ENCODE measurements around the gene MAP3K21. TPM values are rescaled to one million over a fixed set of nuclear protein-coding genes. Genes with fewer than 3 reads are reported as not detected.

The MAP3K21 gene
- total RNA-seq, result 10 to 100 TPM in 4 of 6 donors, 1 to 10 TPM in 2; 6.0 to 22.0 (median 12.9) TPM

DNA sequence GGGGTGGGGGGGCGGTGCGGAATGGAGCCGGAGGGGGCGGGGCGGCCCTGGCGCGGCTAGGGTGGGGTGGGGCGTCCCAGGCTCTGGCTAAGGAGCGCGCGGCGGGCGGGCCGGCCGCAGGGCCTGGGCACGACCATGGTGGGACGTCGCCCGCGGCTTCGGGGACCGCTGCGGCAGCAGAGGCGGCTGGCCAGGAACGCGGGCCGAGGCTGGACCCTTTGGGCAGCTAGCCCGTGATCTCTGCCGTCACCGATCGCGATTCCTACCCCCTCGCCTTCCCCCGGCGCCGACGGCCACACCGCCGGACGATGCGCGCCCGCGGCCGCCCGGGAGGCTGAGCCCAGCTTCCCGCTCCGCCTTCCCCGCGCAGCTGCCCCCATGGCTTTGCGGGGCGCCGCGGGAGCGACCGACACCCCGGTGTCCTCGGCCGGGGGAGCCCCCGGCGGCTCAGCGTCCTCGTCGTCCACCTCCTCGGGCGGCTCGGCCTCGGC, at the start of gene MAP3K21:
TSS of gene MAP3K21 (plus strand) at position 74 of the 491 bp plus-strand sequence. CDS start at position 379, 305 bp downstream.
- ATAC-seq (ENCODE audit: low FRiP score in 2 of 2) (peak in 1 of 2 donors; percentile 86), DNase-seq (peak in 1 of 2 donors; percentile 91)
- WGBS, 2 donors, result 0 to 4% methylated on average over 7 to 11 of the region's 68 CpGs
- H3K9me3 ChIP-seq, result no peaks in the 10 kb centered on the region
- H3K27ac ChIP-seq, result peak within 1 kb of the TSS; percentile 62 to 89 (median 82)
- peak within 1 kb of the TSS; percentile 62 to 80 (median 66) for H3K4me3 ChIP-seq
- no peaks in the 10 kb centered on the region for H3K36me3 ChIP-seq
- H3K27me3 ChIP-seq, result peaks cover 0 to 14% (median 0%) of the 10 kb centered on the region in 4 donors
- peaks cover 5 to 27% (median 19%) of the 10 kb centered on the region in 4 donors for H3K4me1 ChIP-seq
- TF ChIP-seq EP300 (IDR thresholded peaks at IDR 0.05) (no peak), POLR2A (IDR thresholded peaks at IDR 0.05) (peak in 3 of 4 donors; percentile 54 to 79 (median 66)), POLR2AphosphoS5 (IDR thresholded peaks at IDR 0.05) (peak in 1 of 2 donors; percentile 53)

DNA sequence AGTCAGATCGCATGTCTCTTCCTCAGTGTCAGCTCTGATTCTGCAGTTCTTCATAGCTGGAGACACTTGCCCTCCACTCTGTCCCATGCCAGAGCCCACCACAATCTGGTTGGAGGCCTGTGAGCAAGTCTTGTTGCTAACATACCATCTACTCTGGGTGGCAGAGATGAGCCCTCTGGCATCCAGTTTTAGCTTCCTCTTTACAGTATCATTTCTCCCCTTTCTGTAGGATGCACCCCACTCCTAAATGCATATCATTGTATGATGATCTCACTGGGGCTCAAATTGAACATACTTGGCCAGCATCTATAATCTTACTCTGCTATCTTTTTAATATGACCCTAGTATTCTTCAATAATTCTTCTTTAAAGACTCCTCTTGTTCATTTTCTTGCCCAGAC, 48.9 kb upstream of the MAP3K21 start:
- Histone ChIP-seq H3K27ac (no peak overlapping the region), H3K36me3 (no peaks in the 10 kb centered on the region), H3K27me3 (no peaks in the 10 kb centered on the region), H3K4me3 (no peak overlapping the region), H3K4me1 (no peaks in the 10 kb centered on the region), H3K9me3 (no peaks in the 10 kb centered on the region)
- ATAC-seq (ENCODE audit: low FRiP score in 2 of 2) (peak in 1 of 2 donors; percentile 15), DNase-seq (no peak)
- TF ChIP-seq, protein P1, sequence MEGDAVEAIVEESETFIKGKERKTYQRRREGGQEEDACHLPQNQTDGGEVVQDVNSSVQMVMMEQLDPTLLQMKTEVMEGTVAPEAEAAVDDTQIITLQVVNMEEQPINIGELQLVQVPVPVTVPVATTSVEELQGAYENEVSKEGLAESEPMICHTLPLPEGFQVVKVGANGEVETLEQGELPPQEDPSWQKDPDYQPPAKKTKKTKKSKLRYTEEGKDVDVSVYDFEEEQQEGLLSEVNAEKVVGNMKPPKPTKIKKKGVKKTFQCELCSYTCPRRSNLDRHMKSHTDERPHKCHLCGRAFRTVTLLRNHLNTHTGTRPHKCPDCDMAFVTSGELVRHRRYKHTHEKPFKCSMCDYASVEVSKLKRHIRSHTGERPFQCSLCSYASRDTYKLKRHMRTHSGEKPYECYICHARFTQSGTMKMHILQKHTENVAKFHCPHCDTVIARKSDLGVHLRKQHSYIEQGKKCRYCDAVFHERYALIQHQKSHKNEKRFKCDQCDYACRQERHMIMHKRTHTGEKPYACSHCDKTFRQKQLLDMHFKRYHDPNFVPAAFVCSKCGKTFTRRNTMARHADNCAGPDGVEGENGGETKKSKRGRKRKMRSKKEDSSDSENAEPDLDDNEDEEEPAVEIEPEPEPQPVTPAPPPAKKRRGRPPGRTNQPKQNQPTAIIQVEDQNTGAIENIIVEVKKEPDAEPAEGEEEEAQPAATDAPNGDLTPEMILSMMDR (IDR thresholded peaks at IDR 0.05), result no peak
- TF ChIP-seq EP300 (IDR thresholded peaks at IDR 0.05) (no peak), POLR2AphosphoS5 (IDR thresholded peaks at IDR 0.05) (no peak), POLR2A (IDR thresholded peaks at IDR 0.05) (no peak)
- 91% methylated on average over 1 of the region's 1 CpG; no CpG with 5 or more reads in 1 of the 2 donors for WGBS, 2 donors

DNA sequence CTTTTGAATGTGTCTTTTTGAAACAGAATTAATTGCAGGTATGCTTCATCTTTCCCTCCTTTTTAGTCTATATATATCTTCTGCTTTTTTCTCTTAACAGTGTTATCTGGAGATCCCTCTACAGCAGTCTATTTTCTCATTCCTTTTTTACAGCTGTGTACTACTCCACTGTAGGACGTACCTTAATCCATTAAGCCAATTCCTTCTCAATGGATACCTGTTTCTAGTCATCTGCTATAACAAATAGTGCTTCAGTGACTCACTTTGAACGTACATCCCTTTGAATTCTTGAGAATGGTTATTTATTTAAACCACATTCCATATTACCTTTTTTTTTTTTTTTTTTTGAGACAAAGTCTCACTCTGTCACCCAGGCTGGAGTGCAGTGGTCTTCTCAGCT, 47.6 kb upstream of the MAP3K21 start:
- no peak for ATAC-seq (ENCODE audit: low FRiP score in 2 of 2)
- TF ChIP-seq POLR2AphosphoS5 (IDR thresholded peaks at IDR 0.05), result no peak
- TF ChIP-seq, protein P1 (IDR thresholded peaks at IDR 0.05), result no peak
- no peak for TF ChIP-seq EP300 (IDR thresholded peaks at IDR 0.05)
- no peak for TF ChIP-seq POLR2A (IDR thresholded peaks at IDR 0.05)
- WGBS, 2 donors, result 87 to 90% methylated on average over 2 of the region's 2 CpGs

DNA sequence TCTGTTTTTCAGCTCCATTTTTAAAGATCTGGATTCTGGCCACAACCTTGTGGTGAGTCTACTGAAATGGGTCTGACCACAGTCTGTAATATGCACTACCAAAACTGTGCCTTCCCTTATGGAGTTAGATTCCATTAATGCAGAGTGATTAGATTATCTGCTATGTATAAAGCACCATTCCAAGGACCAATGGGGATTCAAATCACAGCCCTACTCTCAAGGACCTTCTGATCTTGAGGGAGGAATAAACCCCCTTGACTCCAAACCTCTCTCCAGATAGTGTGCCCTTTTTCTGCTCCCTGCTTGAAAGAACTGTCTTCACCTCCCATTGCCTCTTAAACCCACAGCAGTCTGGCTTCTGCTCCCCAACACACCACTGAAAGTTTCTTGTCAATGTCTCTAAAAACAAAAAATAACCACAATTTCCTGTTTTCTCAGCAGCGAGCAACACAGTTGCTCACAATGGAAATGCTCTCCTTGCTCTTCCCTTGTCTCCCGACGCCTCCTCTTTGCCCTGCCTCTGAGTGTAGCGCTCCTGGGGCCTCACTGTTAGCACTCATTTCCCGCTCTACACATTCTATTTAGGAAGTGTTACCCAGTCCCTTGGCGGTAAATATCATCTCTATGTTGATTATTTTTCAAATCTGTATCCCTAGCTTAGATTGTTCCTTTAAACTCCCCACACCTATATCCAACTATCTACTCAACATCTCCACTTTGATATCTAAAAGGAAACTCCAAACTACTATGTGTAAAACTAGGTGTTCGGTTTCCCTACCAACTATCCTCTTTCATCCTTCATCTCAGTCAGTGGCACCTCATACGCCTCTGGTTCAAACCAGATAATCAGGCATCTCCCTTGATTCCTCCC, 45.6 kb upstream of the MAP3K21 start:
- ATAC-seq (ENCODE audit: low FRiP score in 2 of 2), result peak in 1 of 2 donors; percentile 41
- DNase-seq, result no peak
- H3K27ac ChIP-seq, result no peak overlapping the region
- H3K9me3 ChIP-seq, result no peaks in the 10 kb centered on the region
- TF ChIP-seq, protein P1 (IDR thresholded peaks at IDR 0.05), result no peak
- TF ChIP-seq EP300 (IDR thresholded peaks at IDR 0.05) (no peak), POLR2AphosphoS5 (IDR thresholded peaks at IDR 0.05) (no peak), POLR2A (IDR thresholded peaks at IDR 0.05) (no peak)
- no peaks in the 10 kb centered on the region for H3K27me3 ChIP-seq
- no peak overlapping the region for H3K4me3 ChIP-seq
- no peaks in the 10 kb centered on the region for H3K4me1 ChIP-seq
- H3K36me3 ChIP-seq, result no peaks in the 10 kb centered on the region
- WGBS, 2 donors, result 61% methylated on average over 8 of the region's 8 CpGs

More for the DNA sequence above, 47.6 kb upstream of the MAP3K21 start:
- Histone ChIP-seq H3K4me3 (no peak overlapping the region), H3K27me3 (no peaks in the 10 kb centered on the region), H3K27ac (no peak overlapping the region), H3K4me1 (no peaks in the 10 kb centered on the region), H3K9me3 (no peaks in the 10 kb centered on the region), H3K36me3 (no peaks in the 10 kb centered on the region)
- DNase-seq, result no peak

DNA sequence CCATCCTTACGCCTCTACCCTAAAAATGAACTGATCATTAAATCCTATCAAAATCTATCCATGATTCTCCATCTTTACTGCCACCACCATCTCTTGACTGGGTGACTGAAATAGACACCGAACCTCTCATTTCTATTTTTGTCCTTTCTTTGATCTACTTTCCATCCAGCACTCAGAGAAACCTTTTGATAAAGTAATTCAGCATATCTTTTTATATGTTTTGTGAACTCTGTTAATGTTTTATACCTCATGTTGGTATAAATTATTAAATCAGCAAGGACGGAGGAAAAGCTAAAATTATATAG, 45.0 kb upstream of the MAP3K21 start:
- TF ChIP-seq POLR2AphosphoS5 (IDR thresholded peaks at IDR 0.05) (no peak), POLR2A (IDR thresholded peaks at IDR 0.05) (no peak), EP300 (IDR thresholded peaks at IDR 0.05) (no peak)
- TF ChIP-seq, protein P1 (IDR thresholded peaks at IDR 0.05), result no peak
- Histone ChIP-seq H3K4me1 (no peaks in the 10 kb centered on the region), H3K4me3 (no peak overlapping the region), H3K9me3 (no peaks in the 10 kb centered on the region), H3K27me3 (no peaks in the 10 kb centered on the region), H3K27ac (no peak overlapping the region), H3K36me3 (no peaks in the 10 kb centered on the region)
- no peak for DNase-seq
- WGBS, 2 donors, result 93 to 94% methylated on average over 3 of the region's 3 CpGs
- no peak for ATAC-seq (ENCODE audit: low FRiP score in 2 of 2)
